AG09319 (cell line): ENCODE data around the gene FARS2.

ENCODE experiments used
- DNase-seq: peaks from one replicate; pipeline ENCODE4 v3.0.0-alpha.2; 2010; ENCODE audit warnings: low read depth; ENCODE audit errors: extremely low read depth
- TF ChIP-seq, protein P1 (sequence below): IDR thresholded peaks from 2 replicates; pipeline ENCODE4 v1.5.1; 2011; ENCODE audit warnings: low read depth, mild to moderate bottlenecking, inconsistent platforms, low read length, moderate library complexity

FARS2 gene

GRCh38 chr6:5285081-5285480 is 23.8 kb downstream of the FARS2 start:
- TF ChIP-seq, protein P1, sequence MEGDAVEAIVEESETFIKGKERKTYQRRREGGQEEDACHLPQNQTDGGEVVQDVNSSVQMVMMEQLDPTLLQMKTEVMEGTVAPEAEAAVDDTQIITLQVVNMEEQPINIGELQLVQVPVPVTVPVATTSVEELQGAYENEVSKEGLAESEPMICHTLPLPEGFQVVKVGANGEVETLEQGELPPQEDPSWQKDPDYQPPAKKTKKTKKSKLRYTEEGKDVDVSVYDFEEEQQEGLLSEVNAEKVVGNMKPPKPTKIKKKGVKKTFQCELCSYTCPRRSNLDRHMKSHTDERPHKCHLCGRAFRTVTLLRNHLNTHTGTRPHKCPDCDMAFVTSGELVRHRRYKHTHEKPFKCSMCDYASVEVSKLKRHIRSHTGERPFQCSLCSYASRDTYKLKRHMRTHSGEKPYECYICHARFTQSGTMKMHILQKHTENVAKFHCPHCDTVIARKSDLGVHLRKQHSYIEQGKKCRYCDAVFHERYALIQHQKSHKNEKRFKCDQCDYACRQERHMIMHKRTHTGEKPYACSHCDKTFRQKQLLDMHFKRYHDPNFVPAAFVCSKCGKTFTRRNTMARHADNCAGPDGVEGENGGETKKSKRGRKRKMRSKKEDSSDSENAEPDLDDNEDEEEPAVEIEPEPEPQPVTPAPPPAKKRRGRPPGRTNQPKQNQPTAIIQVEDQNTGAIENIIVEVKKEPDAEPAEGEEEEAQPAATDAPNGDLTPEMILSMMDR: no peak
- DNase-seq: no peak

DNA sequence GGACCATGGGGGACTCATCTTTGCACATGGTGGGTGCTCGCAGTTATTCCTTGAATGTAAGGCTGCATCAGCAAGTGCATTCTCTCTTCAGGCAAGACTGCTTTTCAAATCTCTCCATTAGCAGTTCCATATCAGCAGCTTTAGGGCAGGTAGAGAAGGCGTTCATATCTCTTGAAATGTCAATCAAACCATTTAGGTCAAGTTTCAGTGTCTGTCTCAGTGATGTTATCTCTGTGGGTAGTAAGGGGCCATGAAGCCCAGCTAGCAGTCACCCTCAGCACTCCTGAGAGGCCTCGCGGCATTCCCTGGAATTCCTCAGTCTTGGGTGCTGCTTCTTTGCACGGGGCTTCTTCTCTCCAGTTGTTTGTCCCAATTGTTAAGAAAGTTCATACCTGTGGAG is 24.2 kb downstream of the FARS2 start:
- TF ChIP-seq, protein P1: no peak
- DNase-seq: no peak

GRCh38 chr6:5286780-5287179 is 25.5 kb downstream of the FARS2 start:
- DNase-seq: no peak
- TF ChIP-seq, protein P1: no peak

GRCh38 chr6:5287205-5287965 is 26.1 kb downstream of the FARS2 start:
- peak; percentile 4 for DNase-seq
- TF ChIP-seq, protein P1: no peak

DNA sequence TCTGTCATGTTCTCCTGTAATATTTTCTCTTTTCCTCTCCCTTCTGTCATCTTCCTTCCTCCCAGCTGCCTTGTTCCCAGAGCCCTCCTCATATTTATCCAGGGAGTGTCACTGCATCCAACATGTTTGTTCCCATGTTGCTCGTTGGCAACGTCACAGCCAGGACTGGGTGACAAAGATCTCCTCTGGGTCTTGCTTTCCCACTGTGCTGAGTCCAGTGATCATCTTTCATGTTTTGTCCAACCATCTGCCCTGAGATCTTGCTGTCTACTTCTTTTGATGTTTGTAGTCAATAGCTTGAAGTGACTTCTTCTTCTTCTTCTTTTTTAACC is 26.6 kb downstream of the FARS2 start:
- TF ChIP-seq, protein P1: no peak
- DNase-seq: no peak

- no peak for DNase-seq
- TF ChIP-seq, protein P1: no peak
Measured at GRCh38 chr6:5290097-5290496, 28.8 kb downstream of the FARS2 start.

DNA sequence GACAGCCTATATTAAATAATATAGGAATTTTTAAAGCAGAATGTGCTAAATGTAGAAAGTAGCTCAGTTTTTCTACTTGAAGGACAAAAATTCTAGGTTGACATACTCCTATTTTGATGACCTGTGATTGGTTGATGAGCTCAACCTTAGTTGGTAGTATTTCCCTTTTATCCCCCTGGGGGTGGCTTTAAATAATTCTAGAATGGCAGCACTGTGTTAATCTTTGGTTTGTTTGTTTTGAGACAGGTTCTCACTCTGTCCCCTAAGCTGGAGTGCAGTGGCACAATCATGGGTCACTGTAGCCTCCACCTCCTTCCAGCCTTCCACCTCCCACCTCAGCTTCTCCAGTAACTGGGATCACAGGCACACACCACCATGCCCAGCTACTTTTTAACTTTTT is 29.2 kb downstream of the FARS2 start:
- no peak for DNase-seq
- TF ChIP-seq, protein P1: no peak
